HUDEP-2 (cell line): ENCODE results near the gene MAN1A1.

Experiments used
- DNase-seq, 76 experiments: peaks; one replicate each; lab custom pipeline; 2025; ENCODE audit not compliant: unreplicated experiment in 76 of 76; lab: John Stamatoyannopoulos, UW

The MAN1A1 gene

DNA sequence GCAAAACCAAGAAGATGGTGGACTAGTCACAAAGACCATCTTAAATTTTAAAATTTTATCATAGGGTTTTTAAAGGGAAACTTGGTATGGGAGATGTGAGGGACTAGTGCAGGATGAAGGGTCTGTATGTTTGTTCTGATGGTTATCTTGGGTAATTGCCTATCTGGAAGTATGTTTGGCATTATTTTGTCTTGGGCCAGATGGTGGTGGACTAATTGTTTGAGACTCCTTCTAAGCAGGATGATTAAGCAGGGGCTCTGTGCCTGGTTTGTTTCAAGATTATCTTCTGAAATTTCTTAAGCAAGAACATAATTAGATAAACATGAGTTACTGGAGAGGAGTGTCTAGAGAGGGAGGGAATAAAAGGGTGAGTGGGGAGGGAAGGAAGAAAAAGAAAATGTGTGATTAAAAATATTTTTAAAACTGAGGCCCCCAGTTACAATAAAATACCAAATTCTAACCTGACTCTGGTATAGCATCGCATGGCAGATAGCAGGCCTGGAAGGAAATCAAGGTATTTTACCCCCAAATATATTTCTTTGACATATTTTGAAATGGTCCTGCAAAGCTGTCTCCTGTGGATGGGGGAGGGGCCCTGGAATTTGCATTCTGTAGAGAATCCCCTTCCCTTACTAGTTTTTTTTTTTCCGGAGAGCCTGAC, 221.2 kb downstream of the MAN1A1 start:
- DNase-seq = no peak

DNA sequence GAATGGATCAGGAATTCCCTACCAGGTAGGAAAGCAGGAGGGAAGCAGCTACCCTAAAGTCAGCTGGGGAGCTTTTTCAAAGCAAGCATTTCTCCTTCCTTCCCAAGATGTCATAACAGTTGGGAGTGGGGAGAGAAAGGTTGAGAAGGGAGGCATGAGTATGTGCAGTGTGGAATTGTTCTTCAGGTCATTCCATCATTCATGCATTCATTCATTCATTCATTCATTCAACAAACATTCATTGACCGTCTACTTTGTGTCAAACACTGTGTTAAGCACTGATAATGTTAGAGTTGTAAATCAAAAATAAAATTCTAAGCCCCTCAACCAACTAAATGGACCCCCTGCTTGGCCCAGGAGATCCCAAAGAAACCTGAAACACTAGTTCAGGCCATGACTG, 221.9 kb downstream of the MAN1A1 start:
- DNase-seq = no peak
